ENCODE data around the gene CTPS1. TPM values are rescaled to one million over a fixed set of nuclear protein-coding genes. Genes with fewer than 3 reads are reported as not detected.

The CTPS1 gene
- polyA plus RNA-seq, 1 donor (not counting 4 experiments of a cell fraction or from before 2014, with no cell fraction given) = 43.3 TPM

DNA sequence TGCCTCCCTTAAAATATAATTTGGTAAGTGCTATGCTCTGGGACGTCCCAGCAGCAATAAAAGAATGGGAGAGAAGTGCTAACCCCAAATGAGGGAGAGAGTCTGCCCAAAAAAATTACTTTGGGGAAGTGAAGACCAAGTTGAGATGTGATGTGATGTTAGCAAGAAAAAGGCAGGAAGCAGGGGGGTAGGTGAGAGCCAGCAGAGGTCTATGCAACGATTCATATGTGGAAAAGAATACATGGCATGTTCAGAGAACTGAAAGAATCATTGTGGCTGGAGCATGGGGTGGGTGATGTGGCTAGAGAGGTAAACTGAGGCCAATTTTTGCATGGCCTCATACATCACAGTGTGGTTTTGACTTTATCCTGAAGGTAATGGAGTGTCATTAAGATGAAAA is 5.6 kb upstream of the CTPS1 start:
- Histone ChIP-seq H2AFZ (ENCODE audit: control insufficient read depth, low read length) (no peak overlapping the region), H3K4me1 (ENCODE audit: control insufficient read depth, extremely low read depth, insufficient read depth, low read length) (peaks cover 3% of the 10 kb centered on the region), H4K20me1 (ENCODE audit: control insufficient read depth, extremely low read depth, insufficient read depth, low read length) (no peaks in the 10 kb centered on the region), H3K79me2 (ENCODE audit: control insufficient read depth, insufficient read depth, low read length) (no peaks in the 10 kb centered on the region), H3K9me1 (ENCODE audit: control insufficient read depth, extremely low read depth, insufficient read depth, low read length) (no peaks in the 10 kb centered on the region), H3K36me3 (ENCODE audit: control insufficient read depth in 2 of 2, extremely low read depth in 1 of 2, insufficient read depth in 2 of 2, low read length in 2 of 2) (no peaks in the 10 kb centered on the region), H3K4me2 (ENCODE audit: control insufficient read depth, extremely low read depth, insufficient read depth, low read depth, low read length) (no peak overlapping the region), H3K4me3 (ENCODE audit: control insufficient read depth in 2 of 3, extremely low read depth in 1 of 3, insufficient read depth in 2 of 3, low read depth in 1 of 3, low read length in 3 of 3) (no peak overlapping the region), H3K27me3 (ENCODE audit: control insufficient read depth, extremely low read depth, insufficient read depth, low read length) (no peaks in the 10 kb centered on the region), H3K9me3 (ENCODE audit: control insufficient read depth, low read depth, low read length) (no peaks in the 10 kb centered on the region), H3K27ac (ENCODE audit: control insufficient read depth, insufficient read depth, low read length) (no peak overlapping the region), H3K9ac (ENCODE audit: control insufficient read depth, extremely low read depth, insufficient read depth, low read length) (no peak overlapping the region)
- TF ChIP-seq, protein P1, sequence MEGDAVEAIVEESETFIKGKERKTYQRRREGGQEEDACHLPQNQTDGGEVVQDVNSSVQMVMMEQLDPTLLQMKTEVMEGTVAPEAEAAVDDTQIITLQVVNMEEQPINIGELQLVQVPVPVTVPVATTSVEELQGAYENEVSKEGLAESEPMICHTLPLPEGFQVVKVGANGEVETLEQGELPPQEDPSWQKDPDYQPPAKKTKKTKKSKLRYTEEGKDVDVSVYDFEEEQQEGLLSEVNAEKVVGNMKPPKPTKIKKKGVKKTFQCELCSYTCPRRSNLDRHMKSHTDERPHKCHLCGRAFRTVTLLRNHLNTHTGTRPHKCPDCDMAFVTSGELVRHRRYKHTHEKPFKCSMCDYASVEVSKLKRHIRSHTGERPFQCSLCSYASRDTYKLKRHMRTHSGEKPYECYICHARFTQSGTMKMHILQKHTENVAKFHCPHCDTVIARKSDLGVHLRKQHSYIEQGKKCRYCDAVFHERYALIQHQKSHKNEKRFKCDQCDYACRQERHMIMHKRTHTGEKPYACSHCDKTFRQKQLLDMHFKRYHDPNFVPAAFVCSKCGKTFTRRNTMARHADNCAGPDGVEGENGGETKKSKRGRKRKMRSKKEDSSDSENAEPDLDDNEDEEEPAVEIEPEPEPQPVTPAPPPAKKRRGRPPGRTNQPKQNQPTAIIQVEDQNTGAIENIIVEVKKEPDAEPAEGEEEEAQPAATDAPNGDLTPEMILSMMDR (optimal IDR thresholded peaks at IDR 0.05 in 1 of 3, IDR thresholded peaks at IDR 0.05 in 1 of 3, conservative IDR thresholded peaks at IDR 0.05 in 1 of 3; ENCODE audit: extremely low read depth in 1 of 3, insufficient read depth in 2 of 3, low read length in 3 of 3) = no peak
- TF ChIP-seq EZH2 (IDR thresholded peaks at IDR 0.05; ENCODE audit: low read length) = no peak
- dilution Hi-C loops (cut with MboI; ENCODE audit: extremely low pct_ligation_motif_present, low sequenced_read_pairs) = no loop called here
- DNase-seq (ENCODE audit: low read depth, low spot score) (no peak), FAIRE-seq (no peak)

DNA sequence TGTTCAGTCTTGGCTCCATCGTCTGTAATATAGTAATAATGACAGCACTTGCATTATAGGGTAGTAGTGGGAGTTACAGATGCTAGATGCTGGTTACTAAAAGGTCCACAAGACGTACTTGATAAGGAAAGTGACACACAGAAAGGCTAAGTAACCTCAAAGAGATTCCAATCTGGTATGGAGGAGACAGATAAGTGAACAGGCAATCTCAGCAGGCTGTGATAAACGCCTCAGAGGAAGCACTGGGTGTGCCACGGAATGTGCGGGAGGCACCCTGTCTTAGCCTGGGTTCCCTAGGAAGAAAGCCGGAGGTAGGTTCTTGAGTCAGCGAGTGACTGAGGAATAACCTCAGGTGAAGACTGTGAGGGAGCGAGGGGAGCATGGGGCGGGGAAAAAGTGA is 4.6 kb upstream of the CTPS1 start:
- no peak overlapping the region for H2AFZ ChIP-seq (ENCODE audit: control insufficient read depth, low read length)
- H4K20me1 ChIP-seq (ENCODE audit: control insufficient read depth, extremely low read depth, insufficient read depth, low read length) = no peaks in the 10 kb centered on the region
- no peaks in the 10 kb centered on the region for H3K9me3 ChIP-seq (ENCODE audit: control insufficient read depth, low read depth, low read length)
- no peak overlapping the region for H3K9ac ChIP-seq (ENCODE audit: control insufficient read depth, extremely low read depth, insufficient read depth, low read length)
- H3K27ac ChIP-seq (ENCODE audit: control insufficient read depth, insufficient read depth, low read length) = no peak overlapping the region
- H3K4me1 ChIP-seq (ENCODE audit: control insufficient read depth, extremely low read depth, insufficient read depth, low read length) = peaks cover 3% of the 10 kb centered on the region
- TF ChIP-seq, protein P1 (optimal IDR thresholded peaks at IDR 0.05 in 1 of 3, IDR thresholded peaks at IDR 0.05 in 1 of 3, conservative IDR thresholded peaks at IDR 0.05 in 1 of 3; ENCODE audit: extremely low read depth in 1 of 3, insufficient read depth in 2 of 3, low read length in 3 of 3) = no peak
- TF ChIP-seq EZH2 (IDR thresholded peaks at IDR 0.05; ENCODE audit: low read length) = no peak
- no peaks in the 10 kb centered on the region for H3K36me3 ChIP-seq (ENCODE audit: control insufficient read depth in 2 of 2, extremely low read depth in 1 of 2, insufficient read depth in 2 of 2, low read length in 2 of 2)
- no peaks in the 10 kb centered on the region for H3K27me3 ChIP-seq (ENCODE audit: control insufficient read depth, extremely low read depth, insufficient read depth, low read length)
- dilution Hi-C loops (cut with MboI; ENCODE audit: extremely low pct_ligation_motif_present, low sequenced_read_pairs) = no loop called here
- no peak overlapping the region for H3K4me2 ChIP-seq (ENCODE audit: control insufficient read depth, extremely low read depth, insufficient read depth, low read depth, low read length)
- FAIRE-seq = no peak
- no peaks in the 10 kb centered on the region for H3K9me1 ChIP-seq (ENCODE audit: control insufficient read depth, extremely low read depth, insufficient read depth, low read length)
- H3K79me2 ChIP-seq (ENCODE audit: control insufficient read depth, insufficient read depth, low read length) = peaks cover under 1% of the 10 kb centered on the region
- no peak for DNase-seq (ENCODE audit: low read depth, low spot score)
- H3K4me3 ChIP-seq (ENCODE audit: control insufficient read depth in 2 of 3, extremely low read depth in 1 of 3, insufficient read depth in 2 of 3, low read depth in 1 of 3, low read length in 3 of 3) = no peak overlapping the region

All from keratinocyte (primary cell).